HG03280 (cell line): Measurements from ENCODE around the gene ADA.
"Not testable (repeated sequence)": the region's sequence is repeated elsewhere in the genome, so short reads cannot be mapped to it uniquely, and the experiment has no call there.

Experiments used
- ATAC-seq: cut with Tn5 transposase; IDR thresholded peaks from one replicate; pipeline ENCODE4 v1.9.1; 2021; ENCODE audit warnings: mild to moderate bottlenecking, moderate library complexity; ENCODE audit not compliant: unreplicated experiment

The ADA gene

DNA sequence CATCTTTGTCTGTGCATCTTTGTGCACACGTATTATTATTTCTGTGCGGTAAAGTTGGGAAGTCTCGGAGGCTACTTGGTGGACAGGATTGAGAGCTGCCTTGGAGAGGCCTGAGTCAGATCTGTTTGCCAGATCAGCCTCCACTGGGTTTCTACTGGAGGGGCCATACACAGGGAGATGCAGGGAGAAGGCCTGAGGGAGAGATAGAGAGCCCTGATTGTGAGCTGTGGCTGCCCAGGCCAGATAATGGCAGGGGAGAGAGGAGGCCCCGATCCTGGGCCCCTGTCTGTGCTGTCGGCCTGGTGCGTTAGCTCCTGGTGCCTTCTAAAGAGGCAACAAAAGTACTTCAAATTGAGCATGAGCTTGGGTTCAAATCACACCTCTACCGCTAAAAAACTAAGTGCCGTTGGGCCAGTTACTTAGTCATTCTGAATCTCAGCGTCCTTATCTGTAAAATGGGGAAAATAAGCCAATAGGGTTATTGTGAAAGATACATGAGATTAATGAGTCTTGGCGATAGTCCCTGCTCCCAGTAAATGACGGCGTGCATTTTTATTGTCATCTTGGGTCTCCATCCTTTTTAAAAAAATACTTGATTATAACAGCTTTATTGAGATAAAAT lies 27.6 kb upstream of the ADA start:
- ATAC-seq = no peak

DNA sequence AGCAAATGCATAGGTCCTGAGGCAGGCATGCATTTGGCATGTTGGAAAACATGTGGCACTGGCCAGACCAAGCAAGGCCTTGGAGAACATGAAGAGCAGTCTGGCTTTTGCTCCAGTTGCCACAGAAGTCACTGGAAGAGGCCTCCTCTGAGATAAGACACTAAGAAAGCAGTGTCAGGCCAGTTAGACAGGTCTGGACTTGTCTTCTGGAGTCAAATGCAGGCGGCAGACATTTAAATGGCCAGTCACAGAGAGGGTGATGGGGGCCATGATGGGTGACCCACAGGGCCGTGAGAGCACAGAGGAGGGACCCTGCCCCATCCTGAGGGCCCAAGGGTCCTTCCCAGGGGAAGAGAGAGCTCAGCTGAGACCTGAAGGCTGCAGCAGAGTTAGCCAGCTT lies 26.7 kb upstream of the ADA start:
- no peak for ATAC-seq

DNA sequence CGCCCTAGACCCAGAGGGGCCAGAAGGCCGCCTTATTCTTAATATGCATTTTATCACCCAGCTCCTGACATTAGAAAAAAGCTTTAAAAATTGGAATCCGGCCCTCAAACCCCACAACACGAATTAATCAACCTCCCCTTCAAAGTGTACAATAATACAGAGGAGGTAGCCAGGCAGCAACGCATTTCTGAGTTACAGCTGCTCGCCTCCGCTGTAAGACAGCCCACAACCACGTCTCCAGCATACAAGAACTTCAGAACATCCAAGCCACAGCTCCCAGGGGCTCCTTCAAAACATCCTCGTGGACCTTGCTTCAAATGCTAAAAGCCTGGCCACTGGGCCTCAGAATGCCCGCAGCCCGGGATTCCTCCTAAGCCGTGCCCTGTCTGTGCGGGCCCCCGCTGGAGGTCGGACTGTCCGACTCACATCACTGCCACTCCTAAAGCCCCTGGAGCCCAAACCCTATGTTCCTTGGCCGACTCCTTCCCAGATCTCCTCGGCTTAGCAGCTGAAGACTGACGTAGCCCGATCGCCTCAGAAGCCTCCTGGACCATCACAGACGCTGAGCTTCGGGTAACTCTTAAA lies 20.9 kb upstream of the ADA start:
- ATAC-seq = not testable (repeated sequence)

DNA sequence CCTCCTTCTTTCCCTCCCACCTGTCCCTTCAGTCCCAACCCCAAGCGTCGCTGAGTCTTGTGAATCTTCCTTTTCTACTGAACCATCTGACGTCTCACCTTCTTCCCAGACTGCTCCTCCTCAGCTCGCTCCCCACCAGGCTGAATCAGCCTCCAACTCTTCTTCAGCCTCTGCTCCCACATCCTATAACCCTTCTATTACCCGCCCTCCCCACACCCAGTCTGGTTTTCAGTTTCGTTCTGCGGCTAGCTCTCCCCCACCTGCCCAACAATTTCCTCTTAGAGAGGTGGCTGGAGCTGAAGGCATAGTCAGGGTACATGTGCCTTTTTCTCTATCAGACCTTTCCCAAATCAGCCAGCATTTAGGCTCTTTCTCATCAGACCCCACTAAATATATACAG lies 20.0 kb upstream of the ADA start:
- ATAC-seq = not testable (repeated sequence)

DNA sequence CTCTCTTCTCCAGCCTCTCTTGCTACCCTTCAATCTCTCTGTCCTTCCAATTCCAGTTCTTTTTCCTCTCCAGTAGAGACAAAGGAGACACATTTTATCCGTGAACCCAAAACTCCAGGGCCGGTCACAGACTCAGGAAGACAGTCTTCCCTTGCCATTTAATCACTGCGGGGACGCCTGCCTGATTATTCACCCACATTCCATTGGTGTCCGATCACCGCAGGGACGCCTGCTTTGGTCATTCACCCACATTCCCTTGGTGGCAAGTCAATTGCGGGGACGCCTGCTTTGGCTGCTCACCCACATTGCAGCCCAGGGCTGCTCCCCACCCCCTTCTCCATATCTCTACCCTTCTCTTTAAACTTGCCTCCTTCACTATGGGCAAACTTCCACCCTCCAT lies 19.4 kb upstream of the ADA start:
- not testable (repeated sequence) for ATAC-seq

DNA sequence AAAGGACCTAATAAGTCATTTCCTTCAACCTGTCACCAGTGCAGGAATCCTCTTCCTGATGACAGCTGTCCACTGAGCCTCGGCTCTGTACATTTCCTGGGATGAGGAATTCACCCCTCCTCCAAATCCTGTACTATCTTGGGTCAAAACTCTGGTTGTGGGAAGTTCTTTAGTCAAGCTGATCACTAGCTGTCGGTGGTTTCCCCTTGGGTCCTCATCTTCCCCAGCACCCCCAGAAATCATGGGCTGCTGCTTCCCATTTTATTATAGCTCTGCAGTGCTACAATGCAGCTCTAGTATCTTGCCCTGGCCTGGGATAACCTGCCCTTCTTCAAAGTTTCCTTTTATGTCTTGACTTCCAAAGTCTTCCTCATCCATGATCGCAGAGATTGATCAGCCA lies 14.6 kb upstream of the ADA start:
- no peak for ATAC-seq

DNA sequence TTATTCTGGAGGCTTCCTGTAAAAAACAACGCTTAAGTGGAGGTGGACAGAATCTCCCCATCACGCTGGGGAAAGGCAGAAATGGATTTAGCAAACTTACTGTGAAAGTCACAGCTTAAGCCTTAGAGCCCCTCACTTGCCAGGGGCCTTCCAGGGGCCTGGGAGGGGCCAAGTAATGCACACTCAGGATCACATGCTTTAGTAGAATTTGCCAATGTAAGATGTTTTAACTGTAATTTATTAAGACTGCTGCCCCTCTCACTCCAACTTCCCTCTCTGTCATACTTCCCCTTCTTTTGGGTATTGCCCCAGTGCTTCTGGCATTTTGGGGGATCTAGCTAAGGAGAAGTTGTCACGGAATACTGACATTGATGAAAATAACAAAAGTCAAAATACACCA lies 12.6 kb upstream of the ADA start:
- no peak for ATAC-seq

DNA sequence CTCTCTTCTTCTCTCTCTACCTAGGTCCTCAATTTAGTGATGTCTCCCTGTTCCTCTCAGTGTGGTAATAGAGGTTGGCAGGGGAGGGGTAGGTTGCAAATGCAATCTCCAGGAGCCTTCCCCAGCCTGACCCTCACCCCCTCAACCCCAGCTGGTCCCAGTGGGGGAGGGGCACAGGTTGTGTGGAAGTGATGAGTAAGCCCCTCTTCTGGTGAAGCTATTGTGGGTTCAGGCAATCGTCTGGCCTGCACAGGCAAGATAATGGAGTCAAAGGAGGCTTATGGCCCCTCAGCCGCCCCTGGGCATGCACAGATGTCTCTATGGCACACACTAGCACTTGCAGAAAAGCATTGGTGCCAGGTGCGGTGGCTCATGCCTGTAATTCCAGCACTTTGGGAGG lies 10.8 kb upstream of the ADA start:
- ATAC-seq = no peak

DNA sequence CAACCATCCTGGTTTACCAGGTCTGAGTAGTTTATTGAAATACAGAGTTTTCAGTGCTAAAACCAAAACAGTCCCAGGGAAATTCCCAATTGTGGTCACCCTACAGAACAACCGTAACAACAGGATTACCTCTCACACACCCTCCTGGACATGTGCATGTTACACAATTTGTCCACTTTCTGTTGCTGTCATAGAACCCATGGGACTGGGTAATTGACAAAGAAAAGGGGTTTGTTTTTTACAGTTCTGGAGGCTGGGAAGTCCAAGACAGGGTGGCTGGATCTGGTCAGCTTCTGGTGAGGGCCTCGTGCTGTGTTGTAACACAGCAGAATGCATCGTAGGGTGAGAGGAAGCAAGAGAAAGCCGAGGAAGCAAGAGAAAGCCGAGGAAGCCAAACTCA lies 9.1 kb upstream of the ADA start:
- ATAC-seq = no peak

DNA sequence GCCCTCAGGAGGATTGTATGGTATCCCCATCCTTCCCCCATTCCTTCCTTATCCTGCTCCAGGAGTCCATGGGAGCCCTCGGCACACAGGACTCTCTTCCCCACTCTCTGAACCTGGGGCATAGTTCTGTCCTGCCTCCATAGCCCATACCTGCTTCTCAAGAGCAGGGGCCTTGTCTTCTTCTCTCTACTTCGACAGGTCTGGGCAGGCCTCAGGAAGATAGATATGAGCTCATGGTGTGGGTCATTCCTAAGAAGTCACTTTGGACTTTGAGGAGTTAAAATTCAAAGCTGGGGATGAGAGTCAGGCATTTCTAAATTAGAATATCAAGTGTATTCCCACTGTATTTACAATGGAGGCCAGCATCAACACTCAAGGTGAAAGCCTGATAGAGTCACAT lies 8.4 kb upstream of the ADA start:
- no peak for ATAC-seq

DNA sequence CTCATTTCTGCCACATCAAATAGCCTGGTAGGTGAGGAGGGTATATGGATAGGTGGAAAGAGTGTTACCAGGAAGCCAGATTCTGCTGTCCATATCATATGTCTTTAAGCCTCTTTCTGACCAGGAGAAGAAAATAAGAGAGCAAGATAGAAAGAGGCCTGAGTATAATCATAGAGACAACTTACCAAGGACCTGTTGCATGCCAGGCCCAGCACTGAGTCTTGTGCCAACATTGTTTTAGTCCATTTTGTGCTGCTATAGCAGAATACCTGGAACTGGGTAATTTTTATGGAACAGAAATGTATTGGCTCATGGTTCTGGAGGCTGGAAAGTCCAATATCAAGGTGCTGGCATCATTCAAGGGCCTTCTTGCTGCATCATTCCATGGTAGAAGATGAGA lies 7.3 kb upstream of the ADA start:
- ATAC-seq = no peak

DNA sequence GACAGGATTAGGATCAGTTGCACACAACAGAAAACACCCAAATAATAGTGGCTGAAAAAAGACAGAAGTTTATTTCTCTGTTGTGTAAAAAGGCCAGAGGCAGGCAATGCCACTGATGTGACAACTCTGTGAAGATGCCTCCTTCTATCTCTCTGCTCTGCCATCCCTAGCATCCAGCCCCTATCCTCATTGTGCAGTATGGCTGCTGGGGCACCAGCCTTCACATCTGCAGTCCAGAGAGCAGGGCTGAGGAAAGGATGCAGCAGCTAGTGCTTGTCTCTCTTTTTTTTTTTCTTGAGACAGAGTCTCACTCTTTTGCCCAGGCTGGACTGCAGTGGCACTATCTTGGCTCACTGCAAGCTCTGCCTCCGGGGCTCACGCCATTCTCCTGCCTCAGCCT lies 6.4 kb upstream of the ADA start:
- ATAC-seq = no peak

DNA sequence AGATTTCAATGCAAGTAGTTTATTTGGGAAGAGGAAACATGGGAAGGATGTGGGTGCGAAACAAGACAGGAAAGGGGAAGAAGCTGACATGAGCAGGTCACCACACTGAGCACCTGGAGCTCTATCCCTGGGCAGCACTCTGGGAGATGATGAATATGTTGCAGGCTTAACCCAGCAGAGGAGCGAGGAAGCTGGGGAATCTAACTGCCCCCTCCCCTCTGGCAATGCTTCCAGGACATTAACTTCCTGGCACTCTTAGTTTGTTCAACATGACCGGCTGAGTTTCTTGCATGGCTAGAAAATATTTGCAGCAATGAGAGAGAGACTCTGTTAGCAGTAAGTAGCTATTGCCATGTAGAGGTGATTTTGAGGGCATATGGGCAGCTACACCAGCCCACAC lies 4.9 kb upstream of the ADA start:
- no peak for ATAC-seq

DNA sequence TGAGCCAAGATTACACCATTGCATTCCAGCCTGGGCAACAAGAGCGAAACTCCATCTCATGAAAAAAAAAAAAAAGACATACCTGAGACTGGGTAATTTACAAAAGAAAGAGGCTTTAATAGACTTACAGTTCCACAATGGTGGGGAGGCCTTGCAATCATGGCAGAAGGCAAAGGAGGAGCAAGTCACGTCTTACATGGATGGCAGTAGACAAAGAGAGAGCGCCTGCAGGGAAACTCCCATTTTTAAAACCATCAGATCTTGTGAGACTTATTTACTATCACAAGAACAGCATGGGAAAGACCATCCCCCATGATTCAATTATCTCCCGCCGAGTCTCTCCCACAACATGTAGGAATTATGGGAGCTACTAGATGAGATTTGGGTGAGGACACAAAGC lies 2.7 kb upstream of the ADA start:
- not testable (repeated sequence) for ATAC-seq

DNA sequence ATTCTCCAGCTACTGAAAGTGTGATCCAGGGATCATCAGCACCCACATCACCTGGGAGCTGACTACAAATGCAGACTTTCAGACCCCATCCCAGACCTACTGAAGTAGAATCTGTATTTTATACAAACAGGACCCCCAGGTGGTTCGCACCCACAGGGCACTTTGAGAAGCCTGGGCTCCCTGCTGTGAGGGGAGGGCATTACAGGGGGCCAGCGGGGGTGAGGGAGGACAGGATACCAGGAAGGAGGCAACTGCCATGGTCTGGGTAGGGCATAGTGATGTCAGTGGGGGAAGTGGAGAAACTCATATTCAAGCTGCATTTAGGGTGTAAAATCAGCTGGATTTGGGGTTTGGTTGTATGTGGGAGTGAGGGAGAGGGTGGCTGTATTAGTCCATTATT lies 2.0 kb upstream of the ADA start:
- no peak for ATAC-seq

DNA sequence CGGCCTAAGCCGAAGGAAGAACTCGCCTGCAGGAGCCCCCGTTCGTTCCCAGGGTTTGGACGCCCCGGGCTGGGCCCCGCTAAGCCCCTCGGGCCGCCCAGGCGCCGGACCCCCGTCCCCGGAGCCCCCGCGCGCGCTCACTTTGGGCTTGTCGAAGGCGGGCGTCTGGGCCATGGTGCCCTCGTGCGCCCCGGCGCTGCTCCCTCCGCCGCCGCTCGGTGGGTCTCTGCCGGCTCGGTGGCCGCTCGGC lies 140 bp downstream of the ADA start:
- no peak for ATAC-seq

DNA sequence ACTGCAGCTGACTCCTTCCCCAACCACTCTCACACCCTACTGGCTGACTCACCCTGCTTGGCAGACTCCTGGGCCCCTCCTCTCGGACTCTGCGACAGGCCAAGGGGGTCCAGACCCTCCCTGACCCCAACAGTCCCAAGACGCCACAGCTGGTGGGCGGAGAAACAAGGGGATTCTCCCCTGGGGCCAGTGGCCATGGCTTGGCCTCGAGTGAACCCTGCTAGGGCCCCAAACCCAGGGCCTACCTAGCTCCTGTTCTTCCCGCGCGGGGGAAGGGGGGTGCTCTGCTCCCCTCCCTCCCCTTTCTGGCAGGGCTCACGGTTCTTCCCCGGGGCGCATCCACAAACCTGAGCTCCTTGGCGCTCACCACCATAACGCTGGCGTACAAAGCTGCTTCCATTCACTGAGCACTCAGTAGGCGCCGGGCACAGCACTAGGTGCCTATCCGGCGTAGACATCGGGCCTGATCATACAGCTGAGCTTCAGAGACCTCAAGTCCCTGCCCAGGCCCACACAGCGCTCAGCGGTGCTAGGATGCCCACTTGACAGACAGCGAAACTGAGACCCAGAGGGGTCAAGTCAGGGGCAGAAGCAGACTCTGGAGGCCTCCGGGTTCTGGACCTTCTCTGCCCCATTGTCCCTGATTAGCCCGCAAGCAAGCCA lies 597 bp downstream of the ADA start:
- no peak for ATAC-seq

DNA sequence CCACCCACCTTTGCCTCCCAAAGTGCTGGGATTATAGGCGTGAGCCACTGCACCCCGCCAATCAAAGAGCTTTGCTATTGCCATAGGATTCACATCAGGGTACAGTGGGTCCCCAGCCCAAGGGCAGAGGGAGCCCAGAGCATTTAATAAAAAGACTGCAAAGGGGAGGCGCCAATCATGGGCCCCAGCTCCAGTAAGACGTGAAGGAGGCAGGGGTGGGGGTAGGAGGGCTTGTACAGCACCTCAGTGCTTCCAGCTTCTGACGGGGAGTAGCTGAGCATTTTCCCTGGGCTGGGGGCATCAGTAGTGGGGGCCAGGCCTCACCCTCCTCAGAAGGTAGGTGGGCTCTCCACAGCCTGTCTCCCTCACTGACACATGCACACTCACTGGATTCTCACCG lies 1.5 kb downstream of the ADA start:
- no peak for ATAC-seq

DNA sequence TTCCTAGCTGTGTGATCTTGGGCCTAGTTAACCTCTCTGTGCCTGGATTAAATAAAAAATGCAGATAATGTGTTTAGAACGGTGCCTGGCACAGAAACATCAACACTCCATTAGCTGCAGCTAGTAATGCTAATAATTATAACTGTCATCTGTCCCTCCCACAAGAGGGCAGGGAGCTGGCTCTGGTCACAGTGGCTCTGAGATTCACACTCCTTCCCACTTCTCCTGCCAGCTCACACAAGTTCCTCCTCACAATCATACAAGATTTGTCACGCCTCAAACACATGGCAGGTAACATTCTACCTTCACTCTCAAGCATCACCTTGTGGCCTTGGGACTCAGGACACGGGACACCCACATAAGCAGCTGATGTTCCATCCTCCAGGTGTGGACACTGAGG lies 2.4 kb downstream of the ADA start:
- ATAC-seq = no peak

DNA sequence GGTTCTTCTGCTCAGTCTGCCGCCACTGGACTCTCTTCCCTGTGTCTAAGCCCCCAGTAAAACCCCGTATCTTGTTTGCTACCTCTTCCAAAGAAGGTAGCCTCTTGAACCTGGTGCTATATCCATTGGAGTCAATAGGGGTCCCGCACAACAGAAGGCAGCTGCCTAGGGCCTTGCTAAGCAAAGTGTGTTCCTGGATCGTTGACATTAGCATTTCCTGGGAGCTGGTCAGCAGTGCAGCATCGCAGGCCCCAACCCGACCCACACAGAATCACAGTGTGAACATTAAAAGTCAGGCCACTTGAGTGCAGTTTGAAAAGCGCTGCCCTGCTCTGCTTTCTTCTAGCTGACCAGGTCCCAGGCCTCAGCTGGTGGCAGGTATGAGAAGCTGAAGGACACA lies 2.9 kb downstream of the ADA start:
- ATAC-seq = no peak

DNA sequence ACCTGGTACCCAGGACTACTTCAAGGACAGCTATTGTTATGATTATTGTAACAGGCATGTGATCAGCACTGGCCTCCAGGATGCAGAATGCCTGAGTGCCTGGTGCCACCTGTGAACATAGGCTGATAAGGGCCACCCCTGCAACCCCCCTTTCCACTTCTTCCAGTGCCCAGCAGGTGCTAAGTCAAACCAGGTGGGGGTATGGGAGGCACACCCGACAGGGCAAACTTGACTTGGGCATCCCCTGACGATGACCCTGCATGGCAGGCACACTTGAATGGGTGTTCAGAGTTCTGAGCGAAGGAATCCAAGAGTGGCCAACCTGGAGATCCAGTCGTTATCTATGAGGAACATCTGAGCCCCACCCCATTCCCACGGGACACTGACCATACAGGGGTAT lies 3.4 kb downstream of the ADA start:
- no peak for ATAC-seq

DNA sequence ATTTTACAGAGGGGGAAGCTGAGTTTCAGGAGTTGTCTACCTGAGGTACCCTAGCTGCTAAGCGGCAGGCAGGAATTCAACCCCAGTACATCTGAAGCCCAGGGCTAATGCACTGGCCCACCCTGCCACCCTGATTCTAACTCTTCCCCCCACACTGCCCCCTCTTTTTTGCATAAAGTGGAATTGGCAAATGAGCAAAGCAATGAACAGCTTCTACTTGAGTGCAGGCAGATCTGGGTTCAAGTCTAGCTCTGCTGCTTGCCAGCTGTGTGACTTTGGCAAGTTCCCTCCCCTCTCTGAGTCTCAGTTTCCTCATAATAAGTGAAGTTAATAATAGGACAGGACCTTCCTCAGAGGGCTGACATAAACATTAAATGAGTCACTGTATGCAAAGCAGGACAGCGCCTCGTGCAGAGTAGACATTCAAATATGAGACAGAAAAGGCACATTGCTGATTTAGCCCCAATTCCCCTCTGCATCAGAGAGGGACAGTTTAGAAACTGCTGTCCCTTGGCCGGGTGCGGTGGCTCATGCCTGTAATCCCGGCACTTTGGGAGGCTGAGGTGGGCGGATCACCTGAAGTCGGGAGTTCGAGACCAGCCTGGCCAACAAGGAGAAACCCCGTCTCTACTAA lies 4.7 kb downstream of the ADA start:
- ATAC-seq = peak; percentile 50
